NCI-H748 treated with DMSO at 0.1 percent for 48 hours (cell line): ENCODE data around the gene PPP2R2B.

Experiments used
- DNase-seq: peaks from one replicate; lab custom pipeline; 2025; lab: John Stamatoyannopoulos, UW

PPP2R2B gene

DNA sequence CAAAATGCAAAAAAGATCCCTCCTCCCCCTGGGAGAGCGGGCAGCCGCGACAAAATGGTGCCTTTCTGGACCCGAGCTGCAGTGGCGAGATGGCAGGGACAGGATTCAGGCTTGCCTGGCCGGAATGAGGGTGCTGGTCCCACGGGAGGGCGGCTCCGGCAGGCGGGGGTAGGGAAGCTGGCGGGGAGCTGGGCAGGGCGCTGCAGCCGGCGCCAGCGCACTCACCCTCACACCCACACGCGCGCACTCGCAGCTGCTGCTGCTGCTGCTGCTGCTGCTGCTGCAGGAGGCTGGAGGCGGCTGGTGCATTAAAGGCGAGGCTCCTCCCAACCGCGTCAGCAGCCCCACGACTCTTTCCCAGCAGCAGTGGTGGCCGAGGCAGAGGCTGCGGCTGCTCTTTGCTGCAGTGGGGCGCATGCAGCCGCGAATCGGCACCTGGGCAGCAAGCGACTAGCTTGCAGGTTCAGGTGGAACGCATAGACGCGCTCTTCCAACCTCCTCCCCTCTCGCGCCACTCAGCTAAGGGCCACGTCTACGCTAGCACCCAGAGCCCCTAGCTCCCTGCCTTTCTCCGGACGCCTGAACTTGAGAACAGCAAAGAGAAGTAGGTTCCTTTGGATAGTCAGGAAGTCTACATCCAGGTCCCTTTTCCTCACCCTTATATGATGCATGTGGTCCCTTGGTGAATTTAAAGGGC lies at the start of gene PPP2R2B:
TSS of gene PPP2R2B (minus strand) at position 282 of the 697 bp plus-strand sequence.
- DNase-seq: peak; percentile 50

DNA sequence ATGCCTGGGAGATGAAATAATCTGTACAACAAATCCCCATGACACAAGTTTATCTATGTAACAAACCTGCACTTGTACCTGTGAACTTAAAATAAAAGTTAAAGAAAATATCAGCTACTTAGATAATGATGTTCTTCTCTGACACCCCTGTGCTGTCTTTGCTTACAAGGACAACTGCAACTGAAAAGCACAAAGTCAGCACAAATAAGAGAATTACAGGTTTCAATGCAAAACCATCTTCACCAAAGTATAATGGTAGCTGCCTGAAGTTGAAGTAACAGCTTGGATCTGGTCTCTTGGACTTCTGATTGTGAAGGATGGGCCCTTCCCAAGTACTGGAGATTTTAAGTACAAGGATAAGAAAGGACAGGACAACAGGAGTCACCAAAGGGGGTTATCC lies 45.6 kb upstream of the PPP2R2B start:
- no peak for DNase-seq

DNA sequence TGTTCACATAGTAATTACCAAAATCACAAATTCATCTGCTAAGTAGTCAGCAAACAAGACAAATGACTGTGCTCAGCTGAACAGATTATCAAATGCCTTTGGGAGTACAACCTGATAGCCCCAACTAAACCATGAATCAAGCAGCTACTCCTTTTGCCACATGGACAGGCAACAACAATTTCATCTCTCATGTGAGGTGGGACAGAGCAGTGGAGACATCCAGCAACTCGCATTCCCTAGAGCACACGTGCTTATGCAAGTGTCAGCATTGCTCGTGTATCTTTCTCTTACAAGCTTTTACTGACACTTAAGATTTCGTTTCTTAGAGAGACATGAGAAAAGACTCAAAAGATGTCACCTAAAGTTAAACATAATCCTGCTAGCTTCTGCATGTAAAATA lies 42.7 kb upstream of the PPP2R2B start:
- DNase-seq: no peak

DNA sequence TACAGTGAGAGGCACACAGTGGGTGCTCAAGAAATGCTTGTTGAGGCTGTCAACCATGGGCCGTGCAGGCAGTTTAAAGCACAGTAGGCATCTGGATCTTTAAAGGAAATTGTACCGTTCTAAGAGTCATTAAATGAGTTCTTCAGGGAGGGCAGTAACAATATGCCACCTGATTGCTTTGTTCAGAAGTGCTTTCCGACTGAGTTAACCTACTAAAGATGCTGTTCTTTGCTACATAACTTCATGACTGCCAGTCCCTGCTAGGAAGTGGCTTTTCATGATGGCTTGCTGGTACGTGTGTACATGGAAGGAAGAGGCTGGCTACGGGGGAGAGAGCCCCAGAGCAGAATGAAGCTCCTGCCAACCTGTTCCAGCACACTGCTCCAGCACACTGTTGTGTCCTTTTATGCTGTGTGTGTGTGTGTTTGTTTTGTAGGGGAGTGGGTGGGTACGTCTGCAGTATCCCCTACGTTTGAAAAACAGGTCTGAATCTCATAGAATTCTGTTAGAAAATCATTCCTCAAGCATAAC lies 41.9 kb upstream of the PPP2R2B start:
- DNase-seq: no peak

DNA sequence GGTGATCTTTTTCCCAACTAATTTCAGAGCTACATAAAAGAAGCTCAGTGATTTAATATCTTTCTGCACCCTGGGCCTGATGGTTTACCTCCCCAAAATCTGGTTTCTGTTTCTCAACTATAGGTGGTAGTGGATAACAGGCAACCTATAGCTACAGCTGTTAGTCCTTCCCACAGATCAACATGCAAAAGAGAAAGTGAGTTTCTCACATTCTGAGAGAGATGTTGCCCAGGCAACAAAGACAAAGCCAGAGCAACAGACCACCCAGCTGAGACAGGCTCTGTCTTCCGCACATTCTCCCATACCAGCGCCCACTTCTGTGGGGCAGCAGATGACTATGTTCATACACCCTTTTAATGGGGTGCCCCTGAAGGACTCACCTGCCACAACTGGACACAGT lies 40.7 kb upstream of the PPP2R2B start:
- DNase-seq: no peak

DNA sequence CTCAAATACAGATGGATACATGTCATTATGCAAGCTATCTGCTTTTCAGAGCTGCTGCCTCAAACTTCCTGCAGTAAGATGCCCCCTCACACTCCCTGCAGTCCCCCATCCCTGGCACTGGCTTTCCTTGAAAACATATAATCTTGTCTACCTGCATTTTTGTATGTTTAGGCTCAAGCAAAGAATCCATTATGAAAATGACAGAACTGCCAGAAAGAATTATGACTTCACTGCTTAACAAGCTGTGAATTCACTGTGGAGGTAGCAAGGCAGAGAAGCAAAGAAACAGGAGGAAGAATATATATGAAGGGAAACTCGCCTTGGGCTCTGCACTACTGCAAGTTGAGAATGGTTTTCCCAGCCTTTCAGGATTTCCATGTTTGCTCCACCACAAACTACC lies 39.4 kb upstream of the PPP2R2B start:
- DNase-seq: no peak

DNA sequence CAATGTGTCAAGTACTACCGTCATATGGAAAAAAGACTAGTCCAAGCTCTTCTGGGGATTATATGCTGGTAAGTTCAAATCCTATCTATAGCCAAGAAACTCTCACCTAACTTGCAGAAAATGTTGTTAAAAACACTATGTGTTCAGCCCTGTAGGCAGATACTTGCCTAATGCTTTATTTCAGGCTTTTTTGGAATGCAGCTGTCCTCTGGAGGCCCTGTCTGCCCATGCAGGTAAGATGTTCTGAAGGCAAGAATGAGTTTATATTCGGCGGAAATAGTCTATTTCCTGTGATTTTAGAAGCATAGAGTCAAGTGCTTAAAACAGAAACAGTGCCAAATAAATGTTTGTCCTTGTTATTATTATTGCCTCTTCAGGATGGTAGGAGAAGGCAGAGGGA lies 34.3 kb upstream of the PPP2R2B start:
- DNase-seq: no peak

DNA sequence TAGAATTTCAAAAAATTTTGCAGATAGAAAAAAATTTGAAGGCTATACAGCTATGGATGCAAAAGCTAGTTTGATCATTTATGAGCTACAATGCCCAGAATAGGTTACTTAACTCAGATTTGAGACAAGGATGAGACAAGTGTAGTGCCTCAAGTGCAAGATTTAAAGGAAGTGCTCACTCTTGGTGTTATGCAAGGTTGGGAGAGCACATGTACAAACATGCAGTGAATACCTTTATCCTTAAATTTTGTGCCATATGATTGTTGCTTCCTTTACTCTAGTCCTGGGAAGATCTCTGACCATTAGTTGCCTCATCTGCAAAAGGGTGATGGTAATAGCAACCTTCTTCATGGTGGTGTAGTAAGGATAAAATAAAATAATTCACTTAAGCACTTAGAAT lies 31.7 kb upstream of the PPP2R2B start:
- DNase-seq: no peak

DNA sequence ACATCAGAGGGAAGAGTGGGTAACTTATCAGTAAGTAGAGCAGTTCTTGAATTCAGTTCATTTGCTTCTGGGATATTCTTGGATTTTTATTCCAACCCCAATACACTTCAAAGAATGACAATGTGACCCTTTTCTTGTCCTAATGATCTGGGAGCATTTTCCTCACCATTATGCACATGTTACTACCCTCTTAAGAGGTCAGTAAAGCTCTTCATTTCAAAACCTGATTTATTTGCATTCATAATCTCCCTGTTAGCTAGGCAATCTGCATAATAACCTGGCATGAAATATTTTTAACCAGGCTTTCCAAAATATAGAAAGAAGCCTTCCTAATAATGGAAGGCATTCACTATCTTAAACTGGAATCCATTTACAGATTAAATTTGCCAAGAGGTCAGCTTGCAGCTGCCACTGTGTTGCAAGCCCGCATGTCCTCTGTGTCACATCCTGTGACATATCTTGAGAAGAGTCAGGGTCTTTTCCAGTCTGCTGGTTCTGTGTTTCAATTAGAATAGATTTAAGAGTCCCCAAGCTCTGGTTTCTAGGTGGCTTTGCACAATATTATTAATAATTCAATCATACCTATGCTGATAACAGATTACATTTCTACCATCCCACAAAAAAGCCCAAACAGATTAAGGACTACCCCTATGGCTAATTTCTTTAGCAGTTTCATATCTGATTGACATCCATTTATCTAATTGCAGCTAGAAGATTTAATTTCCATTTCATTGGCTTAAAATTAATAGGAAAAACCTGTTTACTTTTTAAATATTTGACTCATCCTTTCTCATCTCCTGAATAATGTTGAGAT lies 30.9 kb upstream of the PPP2R2B start:
- DNase-seq: no peak

DNA sequence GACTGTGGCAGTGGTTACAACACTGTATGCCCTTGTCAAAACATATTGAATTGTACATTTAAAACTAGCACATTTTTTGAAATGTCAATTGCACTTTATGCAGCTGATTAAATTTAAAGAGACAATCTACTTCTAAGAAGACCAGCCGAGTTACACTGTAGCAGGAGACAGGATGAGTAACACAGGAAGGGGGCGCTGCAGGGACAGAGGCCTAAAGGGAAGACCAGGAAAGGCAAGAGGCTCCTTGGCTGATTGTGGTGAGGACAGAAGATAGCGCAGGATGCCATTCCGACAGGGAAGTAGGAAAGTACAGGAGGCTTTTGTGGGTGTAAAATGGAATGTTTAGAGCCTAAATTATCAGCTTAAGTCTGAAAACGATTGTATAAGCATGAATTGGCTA lies 28.2 kb upstream of the PPP2R2B start:
- DNase-seq: no peak

DNA sequence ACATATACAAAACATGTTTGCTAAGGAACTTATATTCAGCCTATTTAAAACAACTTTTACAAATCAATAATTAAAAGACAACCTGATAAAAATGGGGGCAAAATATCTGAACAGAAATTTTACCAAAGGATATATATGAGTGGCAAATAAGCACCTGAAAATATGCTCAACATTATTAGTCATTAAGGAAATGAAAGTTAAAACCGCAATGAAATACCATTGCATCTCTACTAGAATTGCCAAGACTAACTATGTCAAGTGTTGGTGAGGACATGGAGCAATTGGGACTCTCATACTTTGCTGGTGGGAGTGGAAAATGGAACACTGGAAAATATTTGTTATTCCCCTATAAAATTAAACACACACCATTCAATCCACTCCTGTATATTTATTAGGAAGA lies 26.3 kb upstream of the PPP2R2B start:
- DNase-seq: no peak

DNA sequence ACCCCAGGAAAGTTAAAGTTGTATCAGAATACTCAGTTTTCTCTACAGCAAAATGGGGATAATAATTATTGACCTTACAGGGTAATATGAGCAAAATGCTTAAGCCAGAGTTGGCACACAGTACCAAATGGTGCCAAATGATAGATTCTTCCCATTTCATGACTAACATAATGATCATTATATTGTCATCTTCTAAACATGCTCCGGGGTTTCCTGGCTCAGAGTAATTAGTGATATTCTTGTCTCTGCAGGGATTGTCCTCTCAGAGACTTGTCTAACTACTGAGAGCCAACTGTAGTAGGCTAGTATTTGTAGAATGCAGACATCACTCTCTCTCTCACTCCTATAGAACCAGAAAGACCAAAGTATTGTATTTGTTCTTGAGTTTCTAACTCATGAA lies 25.2 kb upstream of the PPP2R2B start:
- no peak for DNase-seq

DNA sequence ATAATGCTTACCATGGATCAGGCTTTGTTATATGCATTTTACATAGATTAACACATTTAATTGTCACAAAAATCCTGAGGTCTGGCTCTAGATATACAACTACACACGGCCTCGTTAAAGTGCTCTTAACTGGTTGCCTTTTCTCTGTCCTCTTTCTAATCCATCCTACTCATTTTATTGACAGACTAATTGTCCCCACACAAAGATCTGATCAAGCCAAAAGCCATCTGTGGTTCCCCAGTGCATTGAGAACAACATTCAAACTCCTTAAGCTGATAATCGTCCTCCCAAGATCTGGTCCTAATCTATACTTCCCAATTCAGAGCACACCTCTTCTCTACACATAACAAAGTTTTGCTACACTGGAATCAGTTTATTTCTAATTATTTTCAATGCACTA lies 23.9 kb upstream of the PPP2R2B start:
- no peak for DNase-seq

DNA sequence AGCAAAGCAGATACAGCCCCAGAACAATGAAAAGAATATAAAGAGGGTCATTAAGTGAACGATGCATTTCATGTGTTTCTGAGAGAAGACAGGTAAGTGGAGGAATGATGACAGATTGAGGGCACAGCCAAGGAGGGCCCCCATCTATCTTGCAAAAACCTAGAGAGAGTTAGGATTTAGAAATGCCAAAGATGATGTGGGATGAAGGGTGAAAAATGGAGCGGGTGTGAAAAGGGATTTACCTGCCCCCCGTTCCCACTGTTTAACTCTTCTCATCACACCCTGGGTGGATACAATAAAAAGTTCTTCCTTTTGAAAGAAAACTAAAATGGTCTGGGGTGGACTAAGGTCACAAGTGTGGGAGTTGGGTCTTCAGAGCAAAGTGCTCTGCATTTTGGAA lies 18.5 kb upstream of the PPP2R2B start:
- DNase-seq: no peak

DNA sequence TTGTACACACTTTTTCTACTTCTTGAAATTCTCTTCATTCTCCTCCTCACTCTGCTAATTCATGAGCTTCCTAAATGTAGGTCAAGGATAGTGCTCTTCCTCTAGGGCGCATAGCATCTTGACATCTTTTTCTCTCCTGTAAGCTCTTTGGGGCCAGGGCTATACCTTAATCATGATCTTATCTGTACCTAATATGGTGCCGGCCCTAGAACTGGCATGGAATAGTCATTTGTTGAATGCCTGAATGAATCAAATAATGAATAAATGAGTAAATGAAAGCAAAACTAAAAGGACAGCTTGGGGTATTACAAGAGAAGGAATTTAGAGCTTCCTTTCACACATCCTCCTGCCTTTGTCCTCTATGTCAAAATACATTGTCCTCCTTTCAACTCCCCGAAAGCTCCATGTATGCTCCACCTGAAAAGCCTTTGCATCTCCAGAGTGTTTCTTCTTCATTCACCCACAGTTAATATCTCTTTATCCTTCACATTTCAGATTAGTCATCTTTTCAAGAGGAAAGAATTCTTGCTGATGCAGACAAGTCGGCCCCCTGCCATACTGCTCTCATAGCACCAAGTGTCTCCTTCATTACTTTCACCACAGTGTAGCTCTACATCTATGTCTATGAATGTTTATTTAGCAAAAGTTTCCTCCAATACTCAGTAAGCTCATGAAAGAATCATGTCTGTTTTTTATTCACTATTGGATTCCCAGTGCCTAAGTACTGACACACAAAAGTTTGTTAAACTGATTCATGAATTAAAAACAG lies 16.4 kb upstream of the PPP2R2B start:
- DNase-seq: no peak

DNA sequence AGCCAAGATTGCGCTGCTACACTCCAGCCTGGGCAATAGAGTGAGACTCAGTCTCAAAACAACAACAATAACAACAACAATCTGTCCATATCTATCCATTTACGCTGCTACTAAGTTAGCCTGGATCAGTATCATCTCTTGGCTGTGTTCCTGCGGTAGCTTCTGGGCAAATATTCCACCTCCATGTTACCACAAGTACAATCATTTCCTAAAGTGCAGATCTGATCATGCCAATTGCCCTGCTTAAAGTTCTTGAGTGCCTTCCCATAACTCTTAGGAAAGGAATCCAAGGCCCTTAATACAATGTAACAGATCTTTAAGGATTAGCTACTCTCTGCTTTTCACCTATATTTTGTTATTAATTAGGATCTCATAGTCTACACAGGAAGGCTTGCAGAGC lies 15.4 kb upstream of the PPP2R2B start:
- no peak for DNase-seq

DNA sequence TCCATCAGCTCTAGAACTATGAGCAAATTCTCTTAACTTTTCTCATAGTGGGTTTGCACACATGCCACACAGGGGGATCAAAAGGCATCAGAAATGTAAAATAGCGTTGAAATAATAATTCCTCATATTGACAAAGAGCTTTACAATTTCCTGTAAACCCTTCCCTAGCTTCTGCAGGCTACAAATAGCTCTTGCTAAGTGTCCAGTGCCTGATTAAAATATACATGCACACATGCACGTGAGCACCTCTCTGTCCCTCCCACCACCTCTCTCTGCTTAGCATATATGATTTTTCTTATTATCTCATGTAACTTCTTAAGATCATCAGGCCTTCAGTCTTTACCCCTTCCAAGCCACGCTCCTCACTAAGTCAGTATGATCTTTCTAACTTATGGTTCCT lies 13.7 kb upstream of the PPP2R2B start:
- DNase-seq: no peak

DNA sequence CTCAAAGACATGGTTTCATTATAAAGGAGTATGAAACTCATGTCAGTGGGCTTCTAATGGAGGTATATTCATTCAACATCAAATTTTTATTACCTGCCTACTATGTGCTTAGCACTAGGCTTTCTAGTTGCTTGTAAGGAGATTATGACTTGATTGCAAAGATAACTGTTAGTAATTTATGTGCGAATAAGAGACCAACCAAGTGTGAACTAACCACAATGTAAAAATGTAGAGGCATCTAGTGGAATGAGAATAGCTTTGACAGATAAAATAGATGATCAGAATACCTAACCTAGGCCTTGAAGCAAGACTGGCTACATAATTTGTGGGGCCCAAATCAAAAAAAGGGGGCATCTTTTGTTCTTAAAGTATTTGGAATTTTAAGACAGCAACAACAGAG lies 13.0 kb upstream of the PPP2R2B start:
- DNase-seq: no peak

DNA sequence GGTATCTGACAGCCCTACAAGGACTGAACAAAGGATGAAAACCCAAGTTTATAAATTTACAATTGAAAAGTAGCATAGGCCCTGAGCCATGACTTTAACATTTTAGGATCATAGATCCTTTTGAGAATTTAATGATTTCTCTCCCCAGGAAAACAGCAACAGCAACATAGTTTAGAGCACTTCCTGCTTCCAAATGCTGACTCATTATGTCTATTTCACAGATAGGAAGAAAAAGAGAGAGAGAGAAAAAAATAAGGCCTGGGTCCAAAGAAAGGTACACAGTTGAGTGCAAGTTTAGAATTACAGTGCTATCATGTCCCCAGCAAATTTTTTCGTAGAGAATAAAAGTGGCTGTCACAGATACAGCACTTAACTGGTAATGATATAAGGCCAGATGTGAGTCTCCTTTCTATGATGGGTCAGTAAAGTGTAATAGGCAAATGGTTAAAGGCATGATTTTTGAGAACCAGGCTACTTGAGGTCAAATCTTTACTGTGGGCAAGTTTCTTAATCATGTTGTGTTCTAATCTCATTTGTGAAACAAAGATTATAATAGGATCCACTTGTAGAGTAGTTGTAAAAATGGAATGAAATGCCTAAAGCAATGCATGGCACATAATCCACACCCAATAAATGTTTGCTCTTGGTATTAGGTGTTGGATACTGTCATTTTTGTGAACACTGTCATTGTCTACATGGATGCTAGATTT lies 12.3 kb upstream of the PPP2R2B start:
- DNase-seq: no peak

DNA sequence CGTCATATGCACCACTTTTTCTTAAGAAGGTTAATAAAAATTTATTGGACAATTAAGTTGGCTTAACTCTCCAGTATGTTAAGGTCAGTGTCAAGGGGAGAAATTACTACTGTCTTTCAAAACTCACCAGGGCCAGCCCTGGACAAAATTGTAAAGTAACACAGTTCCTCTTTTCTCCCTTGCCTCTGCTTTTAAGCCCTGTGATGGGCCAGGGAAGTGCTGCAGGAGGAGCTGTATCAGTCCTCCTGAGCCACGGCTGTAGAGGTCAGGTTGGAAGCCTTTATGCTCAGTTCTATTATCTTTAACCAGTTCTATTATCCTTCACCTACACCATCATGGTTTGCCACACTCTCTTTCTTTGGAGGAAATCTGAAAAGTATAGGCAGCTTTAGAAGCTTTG lies 11.5 kb upstream of the PPP2R2B start:
- no peak for DNase-seq

DNA sequence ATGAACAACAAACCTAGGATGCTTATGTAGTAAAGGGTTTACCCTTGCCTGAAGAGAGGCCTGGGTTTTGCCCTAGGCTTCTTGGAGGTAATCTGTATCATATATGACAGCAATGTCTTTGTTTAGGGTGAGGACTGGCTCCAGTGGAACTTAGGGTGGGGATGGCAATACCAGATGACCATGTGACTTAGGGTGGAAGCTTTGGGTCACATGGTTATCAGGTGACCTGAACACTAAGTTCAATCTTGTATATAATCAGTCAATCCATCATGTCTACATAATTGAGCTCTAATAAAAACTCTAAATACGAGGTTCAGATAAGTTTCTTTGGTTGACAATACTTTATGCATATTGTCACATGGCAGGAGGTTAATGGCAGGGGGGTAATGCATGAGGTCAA lies 10.6 kb upstream of the PPP2R2B start:
- no peak for DNase-seq

DNA sequence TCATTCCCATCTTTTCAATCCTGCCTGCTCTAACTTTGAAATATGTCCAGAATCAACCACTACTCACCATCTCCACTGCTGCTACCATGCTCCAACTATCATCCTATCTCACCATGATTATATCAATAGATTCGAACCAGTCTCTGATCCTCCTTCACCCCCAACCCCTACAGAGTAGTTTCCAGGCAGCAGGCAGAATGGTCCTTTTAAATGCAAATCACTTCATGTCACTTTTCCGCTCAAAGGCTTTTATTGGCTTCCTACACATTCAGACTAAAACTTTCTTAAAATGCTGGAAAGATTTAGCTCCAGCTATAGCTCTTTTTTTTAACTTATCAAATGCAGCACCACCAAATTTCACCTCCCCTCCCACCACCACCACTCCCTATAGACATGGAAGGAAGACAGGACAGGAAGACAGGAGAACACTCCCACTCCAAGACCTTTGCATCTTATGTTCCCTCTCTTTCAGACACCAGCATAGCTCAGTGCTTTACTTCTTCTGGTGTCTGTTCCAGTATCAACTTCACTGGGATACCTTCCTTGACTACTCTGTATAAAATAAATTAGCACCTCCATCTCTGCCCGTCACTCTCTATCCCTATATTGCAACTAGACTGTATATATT lies 9.9 kb upstream of the PPP2R2B start:
- DNase-seq: no peak
